Mononuclear cell (primary cell): ENCODE data around the gene ORC3. TPM values are rescaled to one million over a fixed set of nuclear protein-coding genes. Genes with fewer than 3 reads are reported as not detected.
"Not testable (repeated sequence)": the region's sequence is repeated elsewhere in the genome, so short reads cannot be mapped to it uniquely, and the experiment has no call there.

ENCODE experiments used
- H3K27me3 ChIP-seq: 2 replicates; pipeline ENCODE4 v1.6.0; 2011; ENCODE audit warnings: low read length, control low read depth; ENCODE audit not compliant: insufficient read depth
- H3K4me1 ChIP-seq: 2 replicates; pipeline ENCODE4 v1.5.1; 2011; ENCODE audit warnings: mild to moderate bottlenecking, low read length, control low read depth; ENCODE audit not compliant: insufficient read depth
- H3K4me3 ChIP-seq: 2 replicates; pipeline ENCODE4 v1.5.1; 2011; ENCODE audit warnings: mild to moderate bottlenecking, low read length, moderate library complexity
- H3K9me3 ChIP-seq: 2 replicates; pipeline ENCODE4 v1.5.1; 2011; ENCODE audit warnings: low read depth, mild to moderate bottlenecking, control low read depth, low read length
- total RNA-seq: library from RNA; depleted of rRNA; stranded (reverse); fragments of >200 nt; gene quantifications from one replicate; pipeline ENCODE4 v1.2.3, GENCODE V29; 2012

ORC3 gene
- total RNA-seq, 1 donor = 19.3 TPM

- H3K27me3 ChIP-seq = no peaks in the 10 kb centered on the region
- H3K4me3 ChIP-seq = no peak overlapping the region
- no peaks in the 10 kb centered on the region for H3K9me3 ChIP-seq
- no peaks in the 10 kb centered on the region for H3K4me1 ChIP-seq
Observed at GRCh38 chr6:87663434-87663833, 73.5 kb downstream of the ORC3 start.

GRCh38 chr6:87664921-87665485 is 75.1 kb downstream of the ORC3 start:
- no peaks in the 10 kb centered on the region for H3K9me3 ChIP-seq
- H3K4me1 ChIP-seq = no peaks in the 10 kb centered on the region
- H3K4me3 ChIP-seq = no peak overlapping the region
- no peaks in the 10 kb centered on the region for H3K27me3 ChIP-seq

DNA sequence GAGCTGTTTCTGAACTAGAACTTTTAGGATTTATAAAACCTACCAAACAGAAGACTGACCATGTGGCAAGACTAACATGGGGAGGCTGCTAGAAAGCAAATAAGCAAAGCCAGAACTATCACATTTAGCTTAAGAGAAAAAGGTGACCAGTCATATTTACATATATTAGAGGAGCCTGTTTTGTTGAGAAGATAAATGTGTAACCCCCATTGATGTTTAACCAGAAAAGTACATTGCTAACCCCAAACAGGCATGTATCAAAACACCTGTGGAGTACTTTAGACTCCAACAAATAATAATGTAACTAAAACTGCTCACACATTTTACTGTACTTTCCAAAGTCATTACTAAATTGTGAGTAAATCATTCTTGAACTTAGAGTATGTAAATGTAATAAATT is 77.1 kb downstream of the ORC3 start:
- Histone ChIP-seq H3K4me3 (no peak overlapping the region), H3K27me3 (no peaks in the 10 kb centered on the region), H3K4me1 (peaks cover 11% of the 10 kb centered on the region), H3K9me3 (no peaks in the 10 kb centered on the region)

GRCh38 chr6:87668013-87668412 is 78.1 kb downstream of the ORC3 start:
- H3K4me1 ChIP-seq = peaks cover 17% of the 10 kb centered on the region

GRCh38 chr6:87669051-87669450 is 79.1 kb downstream of the ORC3 start:
- no peaks in the 10 kb centered on the region for H3K9me3 ChIP-seq
- H3K4me3 ChIP-seq = no peak overlapping the region
- peaks cover 21% of the 10 kb centered on the region for H3K4me1 ChIP-seq
- no peaks in the 10 kb centered on the region for H3K27me3 ChIP-seq

More at GRCh38 chr6:87668013-87668412, 78.1 kb downstream of the ORC3 start:
- H3K27me3 ChIP-seq = no peaks in the 10 kb centered on the region
- no peak overlapping the region for H3K4me3 ChIP-seq
- H3K9me3 ChIP-seq = no peaks in the 10 kb centered on the region

GRCh38 chr6:87670707-87671106 is 80.8 kb downstream of the ORC3 start:
- Histone ChIP-seq H3K4me3 (no peak overlapping the region), H3K9me3 (no peaks in the 10 kb centered on the region), H3K27me3 (no peaks in the 10 kb centered on the region), H3K4me1 (peaks cover 21% of the 10 kb centered on the region)

DNA sequence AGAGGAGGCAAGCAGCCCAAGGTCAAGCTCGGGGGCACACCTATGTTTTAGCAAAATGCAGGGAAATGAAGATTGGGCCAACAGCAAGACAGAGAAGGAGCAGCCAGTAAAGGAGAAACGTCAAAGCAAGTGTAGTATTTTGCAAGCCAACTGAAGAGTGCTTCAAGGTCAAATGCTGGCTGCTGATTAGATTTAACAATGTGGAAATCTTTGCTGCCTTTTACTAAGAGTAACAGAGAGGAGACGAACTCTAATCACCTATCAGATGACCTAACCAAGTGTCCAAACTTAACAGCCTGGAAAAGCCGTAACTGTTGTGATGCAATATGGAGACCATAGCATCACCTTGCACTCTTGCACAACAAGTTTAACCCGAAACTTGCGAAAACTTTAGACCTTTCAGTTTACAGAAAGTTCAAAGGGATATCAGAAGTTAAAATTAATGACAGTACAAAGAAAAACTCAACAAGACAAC is 81.7 kb downstream of the ORC3 start:
- Histone ChIP-seq H3K27me3 (no peaks in the 10 kb centered on the region), H3K4me1 (peaks cover 21% of the 10 kb centered on the region), H3K9me3 (no peaks in the 10 kb centered on the region), H3K4me3 (no peak overlapping the region)

DNA sequence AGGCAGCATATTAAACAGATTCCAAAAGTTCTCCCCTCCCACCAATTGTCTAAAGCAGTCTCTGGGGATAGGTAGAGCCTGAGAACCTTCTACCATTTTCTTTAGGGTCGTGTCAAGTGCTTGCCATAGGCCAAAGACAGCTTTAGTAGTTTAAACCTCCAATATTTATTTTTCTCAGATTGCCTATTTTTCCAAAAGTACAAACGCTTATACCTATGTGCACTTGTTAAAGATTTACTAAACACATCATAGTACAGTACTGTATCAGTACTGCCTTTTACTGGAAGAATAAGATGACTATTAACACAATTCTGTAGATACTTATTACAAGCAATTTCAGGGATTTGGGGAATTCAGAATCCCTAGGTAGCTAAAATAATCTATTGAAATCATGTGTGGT is 82.7 kb downstream of the ORC3 start:
- Histone ChIP-seq H3K4me3 (no peak overlapping the region), H3K4me1 (peaks cover 21% of the 10 kb centered on the region), H3K27me3 (no peaks in the 10 kb centered on the region), H3K9me3 (no peaks in the 10 kb centered on the region)

DNA sequence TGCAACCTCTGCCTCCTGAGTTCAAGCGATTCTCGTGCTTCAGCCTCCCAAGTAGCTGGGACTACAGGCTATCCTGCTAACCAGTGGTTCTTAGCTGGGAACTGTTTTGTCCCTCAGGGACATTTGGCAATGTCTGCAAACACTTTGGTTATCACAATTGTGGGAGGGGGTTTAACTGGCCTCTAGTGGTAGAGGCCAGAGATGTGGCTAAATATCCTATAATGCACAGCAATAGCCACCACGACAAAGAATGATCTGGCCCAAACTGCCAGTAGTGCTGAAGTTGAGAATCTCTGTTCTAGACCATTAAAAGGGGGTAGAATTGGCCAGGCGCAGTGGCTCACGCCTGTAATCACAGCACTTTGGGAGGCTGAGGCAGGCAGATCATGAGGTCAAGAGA is 83.3 kb downstream of the ORC3 start:
- Histone ChIP-seq H3K4me1 (peaks cover 21% of the 10 kb centered on the region), H3K9me3 (no peaks in the 10 kb centered on the region), H3K27me3 (no peaks in the 10 kb centered on the region)

DNA sequence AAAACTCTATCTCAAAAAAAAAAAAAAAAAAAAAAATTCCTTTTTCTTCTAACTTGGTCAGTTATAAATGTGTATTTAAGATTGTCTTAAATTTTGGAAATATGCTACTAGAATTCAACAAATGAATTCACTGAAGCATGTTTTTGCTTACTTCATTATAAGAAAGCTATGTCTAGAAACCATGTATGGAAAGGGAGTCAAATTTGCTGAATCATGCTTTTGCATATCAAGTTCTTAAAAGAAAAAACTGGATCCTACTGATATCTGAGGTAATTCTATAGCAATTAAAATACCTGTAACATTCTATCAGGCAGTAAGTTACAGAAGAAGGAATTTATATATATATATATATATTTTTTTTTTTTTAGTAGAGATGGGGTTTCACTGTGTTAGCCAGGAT is 84.4 kb downstream of the ORC3 start:
- Histone ChIP-seq H3K4me3 (no peak overlapping the region), H3K4me1 (peaks cover 21% of the 10 kb centered on the region), H3K27me3 (no peaks in the 10 kb centered on the region)

More for the DNA sequence above, 83.3 kb downstream of the ORC3 start:
- H3K4me3 ChIP-seq = no peak overlapping the region

GRCh38 chr6:87675004-87675681 is 85.2 kb downstream of the ORC3 start:
- Histone ChIP-seq H3K4me3 (no peak overlapping the region), H3K4me1 (peaks cover 21% of the 10 kb centered on the region), H3K27me3 (no peaks in the 10 kb centered on the region), H3K9me3 (no peaks in the 10 kb centered on the region)

More for the DNA sequence above, 84.4 kb downstream of the ORC3 start:
- no peaks in the 10 kb centered on the region for H3K9me3 ChIP-seq

- Histone ChIP-seq H3K4me3 (no peak overlapping the region), H3K9me3 (no peaks in the 10 kb centered on the region), H3K27me3 (no peaks in the 10 kb centered on the region), H3K4me1 (peaks cover 28% of the 10 kb centered on the region)
Observed at GRCh38 chr6:87682310-87682709, 92.4 kb downstream of the ORC3 start.

DNA sequence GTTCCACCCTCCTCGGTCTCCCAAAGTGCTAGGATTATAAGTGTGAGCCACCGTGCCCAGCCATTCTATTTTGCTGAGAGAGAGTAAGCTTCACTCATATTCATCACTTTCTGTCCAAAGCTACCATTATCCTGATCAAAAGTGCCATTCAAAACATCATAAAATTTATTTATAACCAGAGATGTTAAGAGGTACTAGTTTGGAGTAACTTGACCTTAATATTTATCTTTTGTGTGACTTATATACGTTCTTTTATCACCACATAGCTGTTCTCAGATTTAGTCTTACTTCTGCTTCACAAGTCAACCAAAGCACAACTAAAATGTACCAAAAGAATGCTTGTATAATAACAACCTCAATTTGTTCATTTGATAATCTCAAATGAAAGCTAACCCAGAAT is 94.0 kb downstream of the ORC3 start:
- Histone ChIP-seq H3K4me1 (peaks cover 33% of the 10 kb centered on the region), H3K27me3 (no peaks in the 10 kb centered on the region), H3K9me3 (no peaks in the 10 kb centered on the region), H3K4me3 (no peak overlapping the region)

DNA sequence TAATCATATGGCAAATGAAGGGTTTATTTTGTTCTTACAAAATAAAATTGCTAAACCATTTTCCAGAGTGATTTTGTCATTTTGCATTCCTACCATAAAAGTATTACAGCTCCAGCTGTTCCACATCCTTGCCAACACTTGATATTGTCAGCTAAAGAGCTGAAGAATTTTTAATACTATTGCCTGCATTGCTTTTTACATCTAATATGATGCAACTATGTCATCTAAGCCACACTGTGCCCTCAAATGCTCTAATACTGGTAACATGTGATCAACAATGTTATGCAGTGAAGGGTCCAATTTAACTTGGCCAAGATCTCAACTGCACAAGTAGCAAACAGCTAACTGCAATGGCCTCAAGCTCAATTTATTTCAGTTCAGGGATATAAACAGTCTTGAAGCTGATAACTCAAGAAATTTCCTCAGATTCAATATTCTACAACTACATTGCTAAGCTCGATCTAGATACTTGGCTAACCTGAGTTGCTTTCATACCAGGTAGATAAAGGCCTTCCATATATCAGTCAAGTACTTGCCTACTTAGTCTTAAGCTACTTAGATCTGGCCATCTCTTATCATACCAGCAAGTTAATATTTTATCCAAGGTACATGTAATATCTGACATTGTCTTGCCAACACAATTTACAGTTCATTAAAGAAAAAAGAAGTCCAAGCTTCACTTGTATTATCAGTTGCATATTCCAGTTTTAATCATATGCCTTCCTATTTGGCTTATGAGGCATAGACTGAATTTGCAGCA is 95.1 kb downstream of the ORC3 start:
- Histone ChIP-seq H3K4me1 (peaks cover 42% of the 10 kb centered on the region), H3K9me3 (no peaks in the 10 kb centered on the region), H3K4me3 (no peak overlapping the region), H3K27me3 (no peaks in the 10 kb centered on the region)

DNA sequence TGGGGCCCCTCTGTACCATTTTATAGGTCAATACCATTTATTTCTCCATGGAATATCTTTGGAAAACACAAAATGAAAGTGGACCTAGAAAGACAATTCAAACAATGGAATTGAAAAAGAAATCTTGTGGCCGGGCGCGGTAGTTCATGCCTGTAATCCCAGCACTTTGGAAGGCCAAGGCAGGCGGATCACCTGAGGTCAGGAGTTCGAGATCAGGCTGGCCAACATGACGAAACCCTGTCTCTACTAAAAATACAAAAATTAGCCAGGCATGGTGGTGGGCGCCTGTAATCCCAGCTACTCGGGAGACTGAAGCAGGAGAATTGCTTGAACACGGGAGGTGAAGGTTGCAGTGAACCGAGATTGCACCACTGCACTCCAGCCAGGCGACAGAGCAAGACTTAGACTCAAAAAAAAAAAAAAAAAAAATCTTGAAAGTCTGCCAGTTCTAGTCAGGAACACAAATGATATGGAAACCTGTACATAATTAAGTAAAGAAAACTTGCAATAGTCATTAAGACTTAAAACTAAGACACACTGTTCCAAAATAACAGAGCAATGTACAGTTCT is 96.8 kb downstream of the ORC3 start:
- H3K27me3 ChIP-seq, H3K4me3 ChIP-seq, H3K9me3 ChIP-seq: not testable (repeated sequence)
- H3K4me1 ChIP-seq = peaks cover 54% of the 10 kb centered on the region
